Measurements from ENCODE around the gene NDFIP1.

- peak; percentile 76 to 88 (median 82) for TF ChIP-seq CTCF (IDR thresholded peaks at IDR 0.05)
- TF ChIP-seq POLR2A (IDR thresholded peaks at IDR 0.05) = no peak
These were observed 43.1 kb downstream of the NDFIP1 start for GRCh38 chr5:142151436-142152383.

Data from transverse colon (tissue), 3 donors.